Naive thymus-derived CD8-positive, alpha-beta T cell (primary cell): Measurements from ENCODE around the gene SDK2. TPM values are rescaled to one million over a fixed set of nuclear protein-coding genes. Genes with fewer than 3 reads are reported as not detected.
"Not testable (repeated sequence)": the region's sequence is repeated elsewhere in the genome, so short reads cannot be mapped to it uniquely, and the experiment has no call there.

Experiments
- ATAC-seq, 2 donors: fragments of 150-1000 bp; cut with Tn5 transposase in 1 of 2; sonication (Bioruptor Pico), chemical (Tn5 transposase) in 1 of 2; 1 replicate in 1 of 2; 2 replicates in 1 of 2; pipeline ENCODE4 v1.10.0; 2021; ENCODE audit warnings: mild to moderate bottlenecking in 2 of 2, moderate library complexity in 2 of 2
- POLR2A ChIA-PET: fragments of 350-600 bp; sonication (Branson Sonifier 250); formaldehyde crosslinking; loops from one replicate; lab custom pipeline; 2021; ENCODE audit warnings: antibody characterized with exemption; lab: Charles Lee
- DNase-seq, 10 donors: peaks; one replicate each; pipeline versions ENCODE4 v3.0.0 to v3.0.0-alpha.2; 2020 to 2022
- H3K27ac Mint-ChIP-seq, 10 donors: one replicate each; pipeline ENCODE4 v1.8.0; 2020 to 2022; ENCODE audit warnings: mild to moderate bottlenecking in 10 of 10, mixed read lengths in 10 of 10, moderate library complexity in 4 of 10, inconsistent platforms in 1 of 10
- H3K27me3 Mint-ChIP-seq, 5 donors: one replicate each; pipeline ENCODE4 v1.8.0; 2021 to 2022; ENCODE audit warnings: mixed read lengths in 5 of 5
- H3K36me3 Mint-ChIP-seq, 3 donors: one replicate each; pipeline ENCODE4 v1.8.0; 2020 to 2022; ENCODE audit warnings: mixed read lengths in 3 of 3, mild to moderate bottlenecking in 2 of 3, inconsistent platforms in 1 of 3
- H3K4me1 Mint-ChIP-seq, 4 donors: one replicate each; pipeline ENCODE4 v1.8.0; 2021 to 2022; ENCODE audit warnings: mixed read lengths in 4 of 4
- H3K4me3 Mint-ChIP-seq, 10 donors: one replicate each; pipeline ENCODE4 v1.8.0; 2020 to 2022; ENCODE audit warnings: mild to moderate bottlenecking in 10 of 10, mixed read lengths in 10 of 10, moderate library complexity in 6 of 10, inconsistent platforms in 1 of 10
- H3K9me3 Mint-ChIP-seq, 9 donors: one replicate each; pipeline ENCODE4 v1.8.0; 2020 to 2022; ENCODE audit warnings: mixed read lengths in 9 of 9, mild to moderate bottlenecking in 3 of 9, inconsistent platforms in 1 of 9, moderate library complexity in 1 of 9
- polyA plus RNA-seq, 3 donors: library from polyadenylated mRNA; unstranded; fragments of 300-500 nt; fragmentation: Illumina TruSeq; gene quantifications; one replicate each; pipeline ENCODE4 v1.2.3, GENCODE V29; 2021
- total RNA-seq, 8 experiments: library from RNA in 2 of 8; stranded (reverse) in 2 of 8; gene quantifications; one replicate each; pipeline ENCODE4 v1.2.3 and lab custom pipeline; 2021 to 2026

SDK2 gene
- total and polyA plus RNA-seq, 5 experiments from 2014 or later, result 0.27 to 11.3 (median 4.2) TPM

DNA sequence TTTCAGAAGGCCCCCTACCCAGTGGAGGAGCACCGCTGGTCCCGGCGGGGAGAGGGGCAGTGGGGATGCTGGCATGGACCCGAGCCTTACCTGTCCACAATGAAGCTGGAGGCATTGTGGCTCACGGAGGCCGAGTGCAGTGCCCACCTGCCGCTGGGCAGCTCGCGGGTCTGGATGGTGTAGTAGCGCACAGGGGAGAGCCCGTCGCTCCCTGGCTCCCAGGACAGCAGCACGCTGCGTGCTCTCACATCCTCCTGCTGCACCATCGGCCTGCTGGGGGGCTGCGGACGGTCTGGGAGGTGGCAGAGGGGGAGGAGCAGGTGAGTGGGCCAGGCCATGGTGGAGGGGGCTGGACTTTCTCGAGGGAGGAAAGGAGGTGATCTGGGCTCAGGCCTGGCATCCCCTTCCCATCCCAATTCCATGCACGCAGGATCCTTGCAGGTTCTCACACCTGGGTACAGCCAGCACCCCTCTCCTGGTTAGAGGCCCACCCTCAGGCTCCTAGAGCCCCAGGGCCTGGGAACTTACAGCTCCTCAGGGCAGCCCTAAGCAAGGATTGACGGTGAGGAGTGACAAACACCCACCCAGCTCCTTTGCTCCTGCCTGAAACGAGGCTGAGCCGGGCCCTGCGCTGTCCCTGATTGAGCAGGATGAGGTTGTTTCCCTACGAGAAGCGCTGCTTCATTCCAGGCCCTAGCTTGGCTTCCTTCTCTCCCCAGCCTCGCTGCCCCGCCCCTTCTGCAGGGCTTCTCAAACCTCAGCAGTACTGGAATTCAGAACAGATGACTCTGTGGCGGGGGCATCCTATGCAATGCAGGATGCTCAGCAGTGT is 256.3 kb downstream of the SDK2 start:
- POLR2A ChIA-PET, result no interaction called here
- H3K4me3 Mint-ChIP-seq, result no peak overlapping the region
- H3K4me1 Mint-ChIP-seq, result no peaks in the 10 kb centered on the region
- ATAC-seq, result no peak
- no peaks in the 10 kb centered on the region for H3K9me3 Mint-ChIP-seq
- no peaks in the 10 kb centered on the region for H3K27me3 Mint-ChIP-seq
- DNase-seq, result no peak
- H3K27ac Mint-ChIP-seq, result no peak overlapping the region
- peaks cover 0 to 12% (median 10%) of the 10 kb centered on the region in 3 donors for H3K36me3 Mint-ChIP-seq

DNA sequence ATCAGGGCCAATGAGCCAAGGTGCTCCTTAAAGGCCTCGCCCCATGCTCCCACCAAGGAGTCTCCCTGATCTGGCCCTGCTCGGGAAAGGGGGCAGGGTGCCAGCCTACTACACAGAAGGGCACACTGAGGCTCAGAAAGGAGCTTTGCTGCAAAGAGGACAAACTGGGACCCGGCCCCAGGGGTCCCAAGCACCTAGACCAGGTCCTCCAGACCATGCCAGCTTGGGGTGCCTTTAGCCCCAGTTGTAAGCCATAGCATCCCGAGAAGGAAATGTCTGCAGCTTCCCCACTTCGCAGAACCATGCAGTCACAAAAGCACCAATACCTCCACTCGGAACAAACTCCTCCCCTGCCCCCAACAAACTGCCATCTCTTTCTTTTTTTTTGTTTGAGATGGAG is 257.7 kb downstream of the SDK2 start:
- Mint-ChIP-seq H3K9me3 (no peaks in the 10 kb centered on the region), H3K36me3 (peaks cover 0 to 14% (median 10%) of the 10 kb centered on the region in 3 donors), H3K4me1 (no peaks in the 10 kb centered on the region), H3K27me3 (no peaks in the 10 kb centered on the region), H3K27ac (no peak overlapping the region), H3K4me3 (no peak overlapping the region)
- POLR2A ChIA-PET, result no interaction called here
- ATAC-seq (no peak), DNase-seq (no peak)

DNA sequence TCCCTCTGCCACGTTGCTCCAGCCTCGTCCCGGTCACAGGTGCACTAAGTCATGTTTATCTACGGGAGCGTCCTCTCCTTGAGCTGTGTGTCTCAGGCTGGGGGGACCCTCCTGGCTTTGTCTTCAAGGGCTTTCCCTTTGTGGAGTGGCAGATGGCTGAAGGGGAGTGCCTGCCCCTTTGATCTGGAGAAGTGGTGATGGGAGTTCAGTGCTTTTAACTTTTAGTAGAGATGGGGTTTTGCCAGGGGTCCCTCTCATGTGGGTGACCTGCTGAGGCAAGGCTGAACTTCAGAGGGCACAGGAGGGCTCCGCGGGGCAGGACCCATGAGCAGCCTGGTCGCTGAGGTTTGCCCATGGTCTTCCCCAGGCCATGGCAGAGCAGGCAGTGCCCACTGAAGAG is 259.3 kb downstream of the SDK2 start:
- peaks cover 0 to 10% (median 9%) of the 10 kb centered on the region in 3 donors for H3K36me3 Mint-ChIP-seq
- POLR2A ChIA-PET, result no interaction called here
- H3K27me3 Mint-ChIP-seq, result no peaks in the 10 kb centered on the region
- H3K4me1 Mint-ChIP-seq, result no peaks in the 10 kb centered on the region
- H3K4me3 Mint-ChIP-seq, result no peak overlapping the region
- no peaks in the 10 kb centered on the region for H3K9me3 Mint-ChIP-seq
- DNase-seq (no peak), ATAC-seq (no peak)
- peak overlapping the region in 2 of 10 donors; percentile 9 to 52 for H3K27ac Mint-ChIP-seq

DNA sequence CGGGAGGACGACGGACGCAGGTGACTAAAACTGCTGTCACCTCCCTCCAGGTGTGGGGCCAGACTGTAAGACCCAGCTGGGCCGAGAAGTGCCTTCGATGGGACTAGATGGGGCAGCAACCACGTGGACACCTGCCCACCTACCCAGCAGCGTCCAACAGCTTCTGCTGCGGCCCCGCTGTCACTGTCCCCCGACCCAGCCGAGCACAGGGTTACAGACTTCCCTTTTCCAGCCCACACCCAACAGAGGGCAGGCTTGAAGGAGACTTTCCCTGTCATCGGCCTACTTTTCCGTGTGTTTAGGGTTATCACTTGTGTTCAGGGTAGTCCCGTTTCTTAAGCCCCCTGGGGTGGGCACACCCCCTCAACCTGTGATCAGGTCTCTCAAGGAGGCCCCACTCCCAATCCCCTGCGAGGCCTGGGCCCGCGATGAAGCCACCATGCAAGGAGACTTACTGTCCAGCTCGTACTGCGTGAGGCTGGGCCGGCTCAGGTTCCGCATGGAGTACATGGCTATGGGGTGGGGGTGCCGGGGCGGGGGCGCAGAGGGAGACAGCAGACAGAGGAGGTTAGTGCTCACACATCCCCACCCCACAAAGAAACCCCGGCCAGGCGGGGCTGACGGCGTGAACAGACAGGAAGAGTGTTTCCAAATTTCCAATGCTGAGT is 263.7 kb downstream of the SDK2 start:
- Mint-ChIP-seq H3K4me3 (no peak overlapping the region), H3K9me3 (no peaks in the 10 kb centered on the region), H3K27me3 (no peaks in the 10 kb centered on the region), H3K36me3 (peaks cover 0 to 8% (median 6%) of the 10 kb centered on the region in 3 donors), H3K27ac (no peak overlapping the region), H3K4me1 (no peaks in the 10 kb centered on the region)
- POLR2A ChIA-PET, result no interaction called here
- ATAC-seq (no peak), DNase-seq (no peak)

DNA sequence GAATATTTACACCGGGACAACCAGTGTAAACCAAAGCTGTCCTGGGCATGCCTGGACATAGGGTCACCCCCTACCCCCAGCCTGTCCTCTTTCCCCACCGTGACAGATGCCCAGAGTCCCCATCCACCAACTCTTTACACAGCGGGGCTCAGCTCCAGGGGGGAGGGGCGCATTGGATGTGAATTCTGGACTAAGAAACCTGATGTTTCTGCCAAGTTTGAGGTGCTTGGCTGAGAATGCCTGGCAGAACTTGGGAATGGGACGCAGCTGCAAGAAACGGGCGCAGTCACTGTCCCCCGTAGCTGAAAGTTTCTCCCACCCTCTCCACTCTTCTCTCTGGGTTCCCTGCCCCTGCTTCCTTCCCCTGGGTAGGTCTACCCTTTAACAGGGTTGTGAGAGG is 264.4 kb downstream of the SDK2 start:
- H3K4me3 Mint-ChIP-seq, result no peak overlapping the region
- H3K27ac Mint-ChIP-seq, result no peak overlapping the region
- ATAC-seq (no peak), DNase-seq (no peak)
- POLR2A ChIA-PET, result no interaction called here
- peaks cover 0 to 2% (median 2%) of the 10 kb centered on the region in 3 donors for H3K36me3 Mint-ChIP-seq
- H3K9me3 Mint-ChIP-seq, result no peaks in the 10 kb centered on the region
- H3K27me3 Mint-ChIP-seq, result no peaks in the 10 kb centered on the region
- H3K4me1 Mint-ChIP-seq, result no peaks in the 10 kb centered on the region

DNA sequence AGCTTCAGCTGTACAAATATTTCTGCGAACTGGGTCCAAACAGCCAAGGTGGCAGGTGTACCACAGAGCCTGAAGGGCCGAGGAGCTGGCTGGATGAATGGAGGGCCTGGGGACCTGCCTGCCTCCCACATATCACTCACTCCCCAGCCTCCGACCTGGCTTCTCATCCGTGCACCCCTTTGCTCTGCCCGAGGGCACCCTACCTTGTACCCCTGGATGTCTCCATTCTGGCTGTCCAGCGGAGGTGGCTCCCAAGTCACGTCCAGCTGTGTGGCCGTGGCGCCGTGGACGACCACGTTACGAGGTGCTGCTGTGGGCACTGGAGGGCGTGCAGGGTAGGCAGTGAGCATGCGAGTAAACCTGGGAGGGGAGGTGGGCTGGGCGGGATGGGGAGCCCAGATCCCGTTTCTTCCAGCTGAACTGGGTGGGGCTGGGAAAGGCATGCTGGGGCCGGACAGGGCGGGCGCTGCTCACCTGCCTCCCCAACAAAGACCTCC is 265.2 kb downstream of the SDK2 start:
- H3K36me3 Mint-ChIP-seq, result peaks cover 0 to 2% (median 0%) of the 10 kb centered on the region in 3 donors
- H3K9me3 Mint-ChIP-seq, result no peaks in the 10 kb centered on the region
- no peak for ATAC-seq
- H3K4me1 Mint-ChIP-seq, result no peaks in the 10 kb centered on the region
- H3K27ac Mint-ChIP-seq, result no peak overlapping the region
- POLR2A ChIA-PET, result interaction anchor here (0.6 kb wide), 1 partner anchor 27 kb away, joined by 3 read pairs; no protein-coding TSS in a partner anchor
- no peak overlapping the region for H3K4me3 Mint-ChIP-seq
- DNase-seq, result no peak
- no peaks in the 10 kb centered on the region for H3K27me3 Mint-ChIP-seq

DNA sequence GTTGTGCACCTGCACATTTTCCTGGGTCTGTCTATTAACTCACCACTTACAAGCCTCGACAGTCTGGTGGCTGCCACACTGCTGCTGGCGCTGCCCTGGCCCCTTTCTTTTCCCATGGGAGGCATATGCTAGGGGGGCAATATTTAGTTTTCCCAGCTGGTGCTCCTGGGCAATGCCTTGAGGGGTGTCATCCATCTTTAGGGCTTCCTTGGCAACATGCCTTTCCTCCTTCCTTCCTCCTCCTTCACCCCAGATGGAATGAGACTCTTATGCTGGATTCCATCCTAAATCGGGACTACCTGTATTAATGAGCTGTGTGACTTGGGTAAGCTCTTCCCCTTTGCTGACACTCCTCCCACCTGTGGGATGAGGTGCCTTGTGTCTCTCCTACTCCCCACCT is 267.6 kb downstream of the SDK2 start:
- DNase-seq (no peak), ATAC-seq (no peak)
- POLR2A ChIA-PET, result no interaction called here
- H3K4me3 Mint-ChIP-seq, result no peak overlapping the region
- H3K9me3 Mint-ChIP-seq, result no peaks in the 10 kb centered on the region
- no peak overlapping the region for H3K27ac Mint-ChIP-seq
- no peaks in the 10 kb centered on the region for H3K36me3 Mint-ChIP-seq
- H3K27me3 Mint-ChIP-seq, result no peaks in the 10 kb centered on the region
- no peaks in the 10 kb centered on the region for H3K4me1 Mint-ChIP-seq

DNA sequence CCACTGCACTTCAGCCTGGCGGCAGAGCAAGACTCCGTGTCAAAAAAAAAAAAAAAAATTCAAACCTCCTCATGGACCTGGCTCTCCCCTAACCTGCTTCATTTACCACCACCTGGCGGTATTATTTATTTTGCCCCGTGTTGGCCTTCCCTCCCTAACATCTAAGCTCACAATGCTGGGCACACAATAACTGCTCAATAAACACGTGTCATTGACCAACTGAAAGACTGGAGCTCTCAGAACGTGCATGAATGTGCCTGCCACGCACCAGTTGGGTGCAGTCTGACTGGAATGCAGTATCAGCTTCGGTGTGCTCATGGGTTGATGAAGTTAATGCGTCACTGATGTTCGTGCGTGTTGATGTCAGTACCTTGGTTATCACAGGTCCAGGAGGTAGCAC is 268.1 kb downstream of the SDK2 start:
- Mint-ChIP-seq H3K4me3 (no peak overlapping the region), H3K9me3 (no peaks in the 10 kb centered on the region), H3K36me3 (no peaks in the 10 kb centered on the region), H3K4me1 (no peaks in the 10 kb centered on the region), H3K27me3 (peaks cover 0 to 4% (median 0%) of the 10 kb centered on the region in 5 donors), H3K27ac (no peak overlapping the region)
- no peak for DNase-seq
- ATAC-seq, result no peak
- POLR2A ChIA-PET, result no interaction called here

DNA sequence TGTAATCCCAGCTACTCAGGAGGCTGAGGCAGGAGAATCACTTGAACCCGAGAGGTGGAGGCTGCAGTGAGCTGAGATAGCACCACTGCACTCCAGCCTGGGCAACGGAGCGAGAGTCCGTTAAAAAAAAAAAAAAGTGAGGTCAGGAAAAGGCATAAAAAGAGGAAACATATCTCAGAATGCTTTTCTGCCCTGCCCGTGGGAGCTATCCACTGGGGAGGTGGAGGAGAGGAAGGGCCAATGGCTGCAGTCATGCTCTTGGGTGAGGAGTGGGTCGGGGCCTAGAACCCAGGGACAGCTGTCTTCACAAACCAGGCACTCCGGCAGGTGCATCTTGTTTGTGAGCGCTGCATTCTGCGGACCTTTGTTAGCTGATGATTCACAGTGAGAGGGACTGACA is 272.4 kb downstream of the SDK2 start:
- POLR2A ChIA-PET, result no interaction called here
- ATAC-seq (no peak), DNase-seq (no peak)
- Mint-ChIP-seq H3K9me3 (no peaks in the 10 kb centered on the region), H3K27me3 (peaks cover 0 to 6% (median 0%) of the 10 kb centered on the region in 5 donors), H3K27ac (peak overlapping the region in 1 of 10 donors; percentile 69), H3K4me1 (no peaks in the 10 kb centered on the region), H3K36me3 (peaks cover 0 to 3% (median 0%) of the 10 kb centered on the region in 3 donors), H3K4me3 (no peak overlapping the region)

DNA sequence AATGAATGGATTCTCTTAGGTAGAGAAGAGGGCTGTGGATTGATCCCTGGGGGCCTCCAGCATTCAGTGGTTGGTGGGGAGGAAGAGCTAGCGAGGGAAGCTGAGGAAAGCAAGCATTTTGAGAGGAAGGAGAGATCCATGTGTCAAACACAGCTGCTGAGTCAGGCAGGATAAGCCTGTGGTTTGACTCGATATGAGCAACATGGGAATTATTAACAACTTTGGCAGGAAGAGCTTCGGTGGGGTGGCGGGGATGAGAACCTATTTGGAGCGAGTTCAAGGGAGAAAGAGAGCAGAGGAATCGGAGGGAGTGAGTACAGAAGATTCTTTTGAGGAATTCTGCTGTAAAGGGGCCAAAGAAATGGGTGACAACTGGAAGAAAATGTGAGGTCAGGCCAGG is 273.0 kb downstream of the SDK2 start:
- Mint-ChIP-seq H3K4me3 (no peak overlapping the region), H3K36me3 (peaks cover 0 to 3% (median 0%) of the 10 kb centered on the region in 3 donors), H3K27me3 (peaks cover 0 to 6% (median 0%) of the 10 kb centered on the region in 5 donors), H3K9me3 (no peaks in the 10 kb centered on the region), H3K27ac (peak overlapping the region in 2 of 10 donors; percentile 57 to 88), H3K4me1 (no peaks in the 10 kb centered on the region)
- no peak for ATAC-seq
- POLR2A ChIA-PET, result no interaction called here
- no peak for DNase-seq

DNA sequence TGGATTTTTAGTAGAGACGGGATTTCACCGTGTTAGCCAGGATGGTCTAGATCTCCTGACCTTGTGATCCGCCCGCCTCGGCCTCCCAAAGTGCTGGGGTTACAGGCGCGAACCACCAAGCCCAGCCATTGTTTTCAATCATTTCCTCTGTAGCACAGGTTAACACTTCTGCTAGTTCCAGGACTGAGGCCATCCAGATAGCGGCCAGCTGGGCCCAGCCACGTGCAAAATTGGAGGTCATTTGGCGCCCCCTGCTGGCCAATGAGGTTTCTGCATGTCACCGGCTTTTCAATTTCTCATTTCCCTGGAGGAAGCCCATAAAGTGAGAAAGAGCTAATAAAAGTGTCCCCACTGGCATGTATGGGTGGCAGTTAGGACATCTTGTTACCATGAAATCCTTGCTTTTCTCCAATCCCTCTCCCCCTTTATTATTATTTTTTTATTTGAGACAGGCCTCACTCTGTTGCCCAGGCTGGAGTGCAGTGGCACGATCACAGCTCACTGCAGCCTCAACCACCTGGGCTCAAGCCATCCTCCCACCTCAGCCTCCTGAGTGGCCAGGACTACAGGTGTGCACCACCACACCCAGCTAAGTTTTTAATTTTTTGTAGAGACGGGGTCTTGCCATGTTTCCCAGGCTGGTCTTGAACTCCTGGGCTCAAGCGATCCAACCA is 274.3 kb downstream of the SDK2 start:
- ATAC-seq, result peak; percentile 40 to 77
- peak overlapping the region in 1 of 10 donors; percentile 10 for H3K4me3 Mint-ChIP-seq
- not testable (repeated sequence) for H3K9me3 Mint-ChIP-seq, H3K4me1 Mint-ChIP-seq, H3K27ac Mint-ChIP-seq, H3K36me3 Mint-ChIP-seq, H3K27me3 Mint-ChIP-seq
- POLR2A ChIA-PET, result interaction anchor here (0.6 to 2.0 kb wide), 4 partner anchors 138 to 813 kb away, joined by 3 to 9 read pairs (median 4); no protein-coding TSS in a partner anchor
- DNase-seq, result peak; percentile 45 to 83 (median 72)

DNA sequence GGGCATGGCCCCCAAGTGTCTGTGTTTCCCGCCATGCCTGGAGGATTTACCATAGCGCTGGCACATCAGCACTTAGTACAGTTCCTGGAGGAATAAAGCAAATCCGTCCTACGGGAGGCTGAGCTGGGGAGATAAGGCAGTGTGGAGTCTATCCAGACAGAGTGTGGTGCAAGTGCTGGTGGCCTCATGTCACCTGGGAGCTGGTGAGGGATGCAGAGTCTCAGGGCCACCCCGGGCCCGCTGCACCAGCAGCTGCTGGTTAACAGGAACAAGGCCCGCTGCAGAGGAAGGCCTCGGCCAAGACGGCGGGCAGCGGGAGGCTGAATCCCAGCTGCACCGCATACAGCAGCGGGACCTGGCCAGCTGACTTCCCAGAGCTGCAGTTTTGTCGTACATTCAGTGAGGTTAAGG is 275.1 kb downstream of the SDK2 start:
- H3K4me3 Mint-ChIP-seq, result peak overlapping the region in 1 of 10 donors; percentile 29
- peaks cover 0 to 6% (median 0%) of the 10 kb centered on the region in 5 donors for H3K27me3 Mint-ChIP-seq
- peaks cover 0 to 3% (median 3%) of the 10 kb centered on the region in 3 donors for H3K36me3 Mint-ChIP-seq
- H3K27ac Mint-ChIP-seq, result no peak overlapping the region
- DNase-seq (no peak), ATAC-seq (no peak)
- H3K4me1 Mint-ChIP-seq, result no peaks in the 10 kb centered on the region
- POLR2A ChIA-PET, result interaction anchor here (2.0 kb wide), 1 partner anchor 178 kb away, joined by 9 read pairs; no protein-coding TSS in a partner anchor
- no peaks in the 10 kb centered on the region for H3K9me3 Mint-ChIP-seq
